NOMO-1 treated with dmso at 0.1 percent for 144 hours (cell line): ENCODE results near the gene RBKS.
"Not testable (repeated sequence)": the region's sequence is repeated elsewhere in the genome, so short reads cannot be mapped to it uniquely, and the experiment has no call there.

Source experiments
- DNase-seq: peaks from one replicate; lab custom pipeline; 2025; ENCODE audit not compliant: unreplicated experiment; lab: John Stamatoyannopoulos, UW

RBKS gene

DNA sequence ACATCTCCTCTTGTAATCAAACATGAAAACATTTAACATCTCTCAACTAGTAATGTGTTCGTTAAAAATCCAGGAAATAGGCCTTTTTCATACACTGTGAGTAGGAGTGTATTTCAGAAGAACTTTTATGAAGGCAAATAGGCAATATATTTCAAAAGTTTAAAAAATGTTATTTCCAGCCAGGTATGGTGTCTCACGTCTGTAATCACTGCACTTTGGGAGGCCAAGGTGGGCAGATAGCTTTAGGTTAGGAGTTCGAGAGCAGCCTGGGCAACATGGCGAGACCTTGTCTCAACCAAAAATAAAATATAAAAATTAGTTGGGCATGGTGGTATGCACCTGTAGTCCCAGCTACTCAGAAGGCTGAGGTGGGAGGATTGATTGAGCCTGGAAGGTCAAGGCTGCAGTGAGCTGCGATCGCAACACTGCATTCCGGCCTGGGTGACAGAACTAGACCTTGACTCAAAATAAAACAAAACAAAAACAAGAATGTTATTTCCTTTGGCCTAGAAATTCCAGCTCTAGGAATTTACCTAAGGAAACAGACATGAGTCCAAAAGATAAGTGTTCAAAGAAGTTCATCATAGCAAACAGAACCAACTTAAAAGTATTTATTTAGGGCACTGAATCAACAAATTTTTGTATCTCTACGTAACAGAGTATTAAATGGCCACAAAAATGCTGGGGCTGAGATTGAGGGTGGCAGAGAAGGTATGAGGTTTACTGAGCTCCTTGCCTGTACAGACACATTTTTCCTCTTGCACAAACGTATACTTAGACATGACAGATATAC is 14.9 kb downstream of the RBKS start:
- no peak for DNase-seq

- no peak for DNase-seq
Measured at GRCh38 chr2:27873091-27873490, 17.1 kb downstream of the RBKS start.

DNA sequence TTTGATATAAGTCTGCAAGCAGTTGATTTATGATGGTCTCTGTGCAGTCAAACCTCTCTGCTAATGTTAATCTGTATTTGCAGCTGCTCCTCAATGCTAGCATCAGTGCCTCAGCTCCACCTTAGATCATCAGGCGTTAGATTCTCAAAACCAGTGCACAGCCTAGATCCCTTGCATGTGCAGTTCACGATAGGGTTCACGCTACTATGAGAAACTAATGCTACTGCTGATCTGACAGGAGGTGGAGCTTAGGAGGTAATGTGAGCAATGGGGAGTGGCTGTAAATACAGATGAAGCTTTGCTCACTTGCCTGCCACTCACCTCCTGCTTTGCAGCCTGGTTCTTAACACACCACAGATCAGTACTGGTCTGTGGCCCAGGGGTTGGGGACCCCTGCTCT is 18.4 kb downstream of the RBKS start:
- no peak for DNase-seq

DNA sequence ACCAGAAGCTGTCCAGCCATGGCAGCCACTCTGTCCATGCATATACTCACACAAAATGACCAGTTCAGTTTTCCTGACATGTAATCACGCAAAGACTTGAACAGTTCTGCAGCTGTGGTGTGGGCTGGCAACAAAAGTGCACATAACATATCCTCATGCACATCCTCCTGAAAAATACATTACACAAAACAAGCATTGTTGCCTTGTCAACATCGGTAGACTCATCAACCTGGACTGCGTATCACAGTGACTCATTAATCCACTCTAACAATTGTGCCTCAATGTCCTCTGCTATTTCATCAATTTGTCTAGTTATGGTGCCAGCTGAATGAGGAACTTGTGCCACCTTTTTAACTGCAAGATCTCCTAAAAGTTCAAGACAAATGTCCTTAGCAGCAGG is 19.5 kb downstream of the RBKS start:
- no peak for DNase-seq

GRCh38 chr2:27869763-27870162 is 20.4 kb downstream of the RBKS start:
- no peak for DNase-seq

GRCh38 chr2:27866237-27866636 is 23.9 kb downstream of the RBKS start:
- DNase-seq, result no peak

GRCh38 chr2:27863955-27864354 is 26.2 kb downstream of the RBKS start:
- DNase-seq, result not testable (repeated sequence)

DNA sequence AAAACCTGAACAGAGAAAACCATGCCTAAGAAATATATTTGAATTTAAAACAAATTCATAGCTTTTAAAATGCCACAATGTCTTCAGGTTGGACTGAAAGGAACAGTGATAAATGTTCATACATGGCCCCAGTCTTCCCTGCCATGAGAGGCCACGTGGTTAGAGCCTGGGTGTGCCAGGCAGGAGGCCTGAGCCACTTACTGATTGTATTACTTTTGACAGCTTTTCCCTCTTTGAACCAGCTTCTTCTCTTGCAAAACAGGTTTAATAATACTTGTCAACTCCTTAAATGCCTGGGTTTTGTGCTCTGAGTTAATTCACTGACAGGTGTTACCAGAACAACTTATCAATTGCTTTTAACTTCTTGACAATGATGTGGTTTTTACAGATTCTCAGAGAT is 27.0 kb downstream of the RBKS start:
- no peak for DNase-seq

- DNase-seq, result no peak
Measured at GRCh38 chr2:27860111-27860510, 30.1 kb downstream of the RBKS start.

- no peak for DNase-seq
Measured at GRCh38 chr2:27857417-27858172, 32.6 kb downstream of the RBKS start.

DNA sequence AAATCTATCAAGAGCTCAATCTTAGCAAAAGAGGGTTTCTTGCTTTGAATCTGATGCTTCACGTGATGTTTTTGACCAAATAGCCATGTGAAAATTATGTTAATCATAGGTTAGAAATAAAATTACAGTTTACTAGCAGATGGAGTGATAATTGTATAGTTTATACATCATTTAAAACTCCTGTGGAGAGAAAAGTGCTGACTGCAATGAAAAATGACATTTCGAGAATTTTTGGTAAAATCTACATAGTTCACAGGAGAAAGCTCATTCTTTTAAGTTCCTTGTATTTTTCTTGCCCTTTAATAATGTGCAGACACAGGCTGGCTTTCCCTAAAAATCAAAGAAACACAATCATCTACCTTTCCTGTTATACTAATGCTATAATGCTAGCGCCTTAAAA is 33.2 kb downstream of the RBKS start:
- no peak for DNase-seq

- DNase-seq, result no peak
Measured at GRCh38 chr2:27856386-27856785, 33.8 kb downstream of the RBKS start.

DNA sequence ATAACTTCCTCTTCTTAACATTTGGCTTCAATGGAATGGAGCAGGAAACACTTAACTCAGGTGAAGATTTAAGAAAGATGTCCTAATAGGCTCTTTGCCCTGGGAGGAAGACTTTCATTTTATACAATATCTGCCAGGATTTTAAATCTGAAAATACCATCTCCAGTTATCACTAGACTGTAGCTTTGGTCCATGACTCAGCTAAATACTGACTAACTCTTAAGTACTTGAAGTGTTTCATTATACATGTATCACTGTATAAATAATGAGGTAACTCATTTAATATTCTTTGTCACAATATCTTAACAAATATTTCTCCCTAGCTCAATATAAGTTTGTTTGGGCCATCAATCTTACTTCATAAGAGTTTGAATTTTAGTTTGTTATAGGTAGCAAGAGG is 34.7 kb downstream of the RBKS start:
- DNase-seq, result no peak

DNA sequence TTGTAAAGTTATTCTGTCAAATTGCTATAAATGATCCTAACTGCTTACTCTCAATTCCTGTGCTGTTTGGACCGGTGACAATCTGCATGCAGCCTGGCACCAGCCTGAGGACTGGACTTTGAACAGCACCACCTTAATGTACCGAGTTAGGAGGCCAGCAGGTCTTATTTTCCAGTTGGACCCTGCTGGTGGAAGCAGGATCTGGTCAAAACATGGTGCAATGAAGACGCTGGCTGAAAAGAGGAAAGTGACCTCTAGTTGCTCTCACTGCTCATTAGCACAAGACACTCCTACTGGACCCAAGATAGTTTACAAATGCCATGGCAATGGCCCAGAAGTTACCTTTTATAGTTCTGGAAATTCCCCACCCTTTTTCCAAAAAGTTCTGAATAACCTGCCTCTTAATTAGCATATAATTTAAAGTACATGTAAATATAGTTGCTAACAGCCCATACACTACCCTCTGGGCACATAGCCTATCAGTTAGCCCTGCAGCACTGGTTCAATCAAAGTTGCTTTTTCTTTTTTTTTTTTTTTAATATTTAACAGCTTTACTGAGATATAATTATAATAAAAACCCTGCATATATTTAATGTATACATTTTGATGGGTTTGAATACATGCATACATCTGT is 35.8 kb downstream of the RBKS start:
- DNase-seq, result no peak

DNA sequence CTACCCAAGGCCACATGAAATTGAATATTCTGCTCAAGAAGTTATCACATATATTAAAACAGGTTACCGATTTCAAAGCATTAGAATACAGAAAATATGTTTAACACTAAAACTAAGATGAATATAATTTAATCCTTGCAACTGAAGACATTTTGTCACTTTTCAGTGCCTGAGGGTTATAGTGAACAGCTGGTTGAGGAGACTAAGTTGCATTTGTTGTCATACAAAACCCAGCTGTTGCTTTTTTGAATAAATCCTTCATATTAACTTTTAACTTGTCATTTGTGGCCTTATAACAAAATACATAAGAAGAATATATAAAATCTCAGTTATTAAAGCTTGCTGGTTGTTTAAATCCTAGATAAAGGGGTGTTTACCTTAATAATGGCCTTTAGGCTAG is 37.5 kb downstream of the RBKS start:
- no peak for DNase-seq

DNA sequence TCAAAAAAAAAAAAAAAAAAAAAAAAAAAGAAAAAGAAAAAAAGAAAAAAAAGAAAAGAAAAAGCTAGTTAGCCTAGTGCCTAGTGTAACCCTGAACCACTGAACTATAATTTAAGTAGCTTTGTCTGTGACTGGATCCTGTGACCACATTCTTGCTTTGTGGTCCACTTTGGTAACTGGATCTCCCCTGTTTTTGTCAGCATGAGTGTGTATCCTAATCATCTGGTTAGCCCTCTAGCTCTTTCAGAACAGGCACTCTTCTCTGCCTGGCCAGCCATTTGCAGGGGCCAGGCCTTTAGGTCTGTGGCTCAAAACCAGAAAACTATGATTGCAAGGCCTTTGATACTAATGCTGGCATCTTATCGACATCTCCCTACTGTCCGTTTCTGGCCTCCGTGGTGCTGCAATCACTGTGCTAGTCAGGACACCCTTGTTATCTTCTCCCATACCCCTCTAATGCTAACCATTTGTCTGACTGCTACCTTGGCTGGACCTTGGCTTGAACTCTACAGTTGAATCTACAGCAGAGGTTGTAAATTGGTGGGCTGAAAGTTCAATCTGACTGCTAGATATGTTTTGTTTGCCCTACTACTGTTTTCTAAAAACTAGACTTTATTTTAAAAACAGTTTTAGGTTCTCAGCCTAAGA is 40.5 kb downstream of the RBKS start:
- DNase-seq, result no peak

GRCh38 chr2:27847333-27847732 is 42.9 kb downstream of the RBKS start:
- no peak for DNase-seq

DNA sequence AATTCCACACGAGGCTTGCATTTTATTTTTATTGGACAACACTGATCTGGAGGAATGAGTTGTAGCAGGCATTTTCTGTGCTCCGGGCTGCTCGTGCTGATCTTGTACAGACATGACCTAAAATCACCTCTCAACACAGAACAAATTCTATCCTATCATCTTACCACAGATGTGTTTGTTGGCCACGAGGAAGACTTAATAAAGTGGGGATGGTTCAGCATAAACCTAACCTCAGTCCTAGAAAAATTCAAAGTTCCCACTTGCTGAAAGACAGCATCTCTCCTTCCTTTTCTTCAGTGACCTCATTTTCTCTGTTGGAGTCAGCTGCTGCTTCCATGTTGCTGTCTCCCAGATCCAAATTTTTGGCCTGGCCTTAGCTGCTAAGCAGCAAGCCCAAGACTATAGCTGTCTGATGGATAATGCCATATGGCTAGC is 45.3 kb downstream of the RBKS start:
- DNase-seq, result no peak

GRCh38 chr2:27843992-27844391 is 46.2 kb downstream of the RBKS start:
- DNase-seq, result no peak

- no peak for DNase-seq
Measured at GRCh38 chr2:27842894-27843293, 47.3 kb downstream of the RBKS start.

- no peak for DNase-seq
Measured at GRCh38 chr2:27839022-27839618, 51.1 kb downstream of the RBKS start.
